IMR-90 (cell line): Measurements from ENCODE around the gene CEP78.

ENCODE experiments used
- CEBPB ChIP-seq: IDR thresholded peaks from 2 replicates; pipeline ENCODE4 v1.6.1; 2012; ENCODE audit warnings: low read depth, low read length, improper control_type of control experiment
- CTCF ChIP-seq: conservative IDR thresholded peaks from 2 replicates; pipeline ENCODE4 v1.5.1; 2012; ENCODE audit warnings: mild to moderate bottlenecking, low read depth, low read length, improper control_type of control experiment

- TF ChIP-seq CTCF, result no peak
- TF ChIP-seq CEBPB, result no peak
Measured at GRCh38 chr9:78307360-78307759, 71.5 kb downstream of the CEP78 start.
